CD4-positive, alpha-beta T cell treated with Interleukin-10 for 1 hour (primary cell): ENCODE data around the gene SAP30.

Source experiments
- DNase-seq: peaks from one replicate; pipeline ENCODE4 v3.0.0-alpha.2; 2020

Gene SAP30

GRCh38 chr4:173370477-173371291 is at the start of gene SAP30:
SAP30 (plus strand) TSS chr4:173370954; CDS start chr4:173371183, 229 bp downstream.
- DNase-seq = peak; percentile 97

GRCh38 chr4:173325007-173325736 is 45.6 kb upstream of the SAP30 start:
- no peak for DNase-seq

- no peak for DNase-seq
Observed at GRCh38 chr4:173328236-173328901, 42.4 kb upstream of the SAP30 start.

- DNase-seq = no peak
Observed at GRCh38 chr4:173330590-173330989, 40.2 kb upstream of the SAP30 start.

- DNase-seq = peak; percentile 26
Observed at GRCh38 chr4:173332021-173332487, 38.7 kb upstream of the SAP30 start.

- peak; percentile 26 for DNase-seq
Observed at GRCh38 chr4:173332963-173333657, 37.6 kb upstream of the SAP30 start.

- DNase-seq = peak; percentile 48
Observed at GRCh38 chr4:173333658-173334084, 37.1 kb upstream of the SAP30 start.

GRCh38 chr4:173334085-173334890 is 36.5 kb upstream of the SAP30 start, which contains the start of gene HMGB2:
HMGB2 (minus strand) TSS chr4:173334358; CDS start chr4:173333649, 709 bp downstream.
- peak; percentile 100 for DNase-seq

- peak; percentile 33 for DNase-seq
Observed at GRCh38 chr4:173334891-173335752, 35.6 kb upstream of the SAP30 start.

- DNase-seq = no peak
Observed at GRCh38 chr4:173337463-173337862, 33.3 kb upstream of the SAP30 start.

GRCh38 chr4:173343832-173344397 is 26.8 kb upstream of the SAP30 start:
- no peak for DNase-seq

GRCh38 chr4:173345648-173346047 is 25.1 kb upstream of the SAP30 start:
- DNase-seq = no peak

- DNase-seq = no peak
Observed at GRCh38 chr4:173346074-173346473, 24.7 kb upstream of the SAP30 start.

- no peak for DNase-seq
Observed at GRCh38 chr4:173347467-173347866, 23.3 kb upstream of the SAP30 start.

- no peak for DNase-seq
Observed at GRCh38 chr4:173357939-173358338, 12.8 kb upstream of the SAP30 start.

- no peak for DNase-seq
Observed at GRCh38 chr4:173360587-173361221, 10.1 kb upstream of the SAP30 start.

GRCh38 chr4:173362666-173363065 is 8.1 kb upstream of the SAP30 start:
- DNase-seq = no peak

GRCh38 chr4:173365359-173365996 is 5.3 kb upstream of the SAP30 start:
- DNase-seq = peak; percentile 14

GRCh38 chr4:173367285-173367684 is 3.5 kb upstream of the SAP30 start:
- DNase-seq = no peak
